Fibroblast of the aortic adventitia (primary cell): ENCODE measurements around the gene NET1. TPM values are rescaled to one million over a fixed set of nuclear protein-coding genes. Genes with fewer than 3 reads are reported as not detected.
"Not testable (repeated sequence)": the region's sequence is repeated elsewhere in the genome, so short reads cannot be mapped to it uniquely, and the experiment has no call there.

Experiments used
- DNase-seq: peaks from one replicate; pipeline ENCODE4 v3.0.0-alpha.2; 2010; ENCODE audit warnings: low read depth
- H3K4me3 ChIP-seq: 2 replicates; pipeline ENCODE4 v1.5.1; 2011; ENCODE audit warnings: low read depth, mild to moderate bottlenecking, control low read depth, low read length, moderate library complexity
- total RNA-seq: library from RNA; depleted of rRNA; stranded (reverse); fragments of >200 nt; gene quantifications from 2 replicates; pipeline ENCODE4 v1.2.3, GENCODE V29; 2012; ENCODE audit warnings: low replicate concordance
- TF ChIP-seq, protein P1 (sequence below): IDR thresholded peaks from 2 replicates; pipeline ENCODE4 v1.5.1; 2011; ENCODE audit warnings: mild to moderate bottlenecking, low read length, control low read depth, inconsistent platforms; ENCODE audit not compliant: insufficient read depth

NET1 gene
- total RNA-seq, 1 donor = 33.9 TPM

DNA sequence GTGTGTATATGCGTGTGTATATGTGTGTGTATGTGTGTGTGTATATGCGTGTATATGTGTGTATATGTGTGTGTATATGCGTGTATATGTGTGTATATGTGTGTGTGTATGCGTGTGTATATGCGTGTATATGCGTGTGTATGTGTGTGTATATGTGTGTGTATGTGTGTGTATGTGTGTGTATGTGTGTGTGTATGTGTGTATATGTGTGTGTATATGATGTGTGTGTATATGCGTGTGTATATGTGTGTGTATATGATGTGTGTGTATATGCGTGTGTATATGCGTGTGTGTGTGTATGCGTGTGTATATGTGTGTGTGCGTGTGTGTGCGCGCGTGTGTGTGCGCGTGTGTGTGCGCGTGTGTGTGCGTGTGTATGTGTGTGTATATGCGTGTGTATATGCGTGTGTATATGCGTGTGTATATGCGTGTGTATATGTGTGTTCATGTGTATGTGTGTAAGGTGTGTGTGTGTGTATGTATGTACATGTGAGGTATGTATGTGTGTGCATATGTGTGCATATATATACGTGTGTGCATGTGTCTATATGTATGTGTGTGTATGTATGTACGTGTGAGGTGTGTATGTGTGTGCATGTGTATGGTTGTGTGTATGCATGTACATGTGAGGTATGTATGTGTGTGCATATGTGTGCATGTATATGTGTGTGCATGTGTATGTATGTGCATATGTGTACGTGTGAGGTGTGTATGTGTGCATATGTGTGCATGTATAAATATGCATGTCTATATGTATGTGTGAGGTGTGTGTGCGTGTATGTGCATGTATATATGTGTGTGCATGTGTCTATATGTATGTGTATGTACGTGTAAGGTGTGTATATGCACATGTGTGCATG, 41.6 kb upstream of the NET1 start:
- H3K4me3 ChIP-seq = no peak overlapping the region
- no peak for DNase-seq
- TF ChIP-seq, protein P1, sequence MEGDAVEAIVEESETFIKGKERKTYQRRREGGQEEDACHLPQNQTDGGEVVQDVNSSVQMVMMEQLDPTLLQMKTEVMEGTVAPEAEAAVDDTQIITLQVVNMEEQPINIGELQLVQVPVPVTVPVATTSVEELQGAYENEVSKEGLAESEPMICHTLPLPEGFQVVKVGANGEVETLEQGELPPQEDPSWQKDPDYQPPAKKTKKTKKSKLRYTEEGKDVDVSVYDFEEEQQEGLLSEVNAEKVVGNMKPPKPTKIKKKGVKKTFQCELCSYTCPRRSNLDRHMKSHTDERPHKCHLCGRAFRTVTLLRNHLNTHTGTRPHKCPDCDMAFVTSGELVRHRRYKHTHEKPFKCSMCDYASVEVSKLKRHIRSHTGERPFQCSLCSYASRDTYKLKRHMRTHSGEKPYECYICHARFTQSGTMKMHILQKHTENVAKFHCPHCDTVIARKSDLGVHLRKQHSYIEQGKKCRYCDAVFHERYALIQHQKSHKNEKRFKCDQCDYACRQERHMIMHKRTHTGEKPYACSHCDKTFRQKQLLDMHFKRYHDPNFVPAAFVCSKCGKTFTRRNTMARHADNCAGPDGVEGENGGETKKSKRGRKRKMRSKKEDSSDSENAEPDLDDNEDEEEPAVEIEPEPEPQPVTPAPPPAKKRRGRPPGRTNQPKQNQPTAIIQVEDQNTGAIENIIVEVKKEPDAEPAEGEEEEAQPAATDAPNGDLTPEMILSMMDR = no peak

DNA sequence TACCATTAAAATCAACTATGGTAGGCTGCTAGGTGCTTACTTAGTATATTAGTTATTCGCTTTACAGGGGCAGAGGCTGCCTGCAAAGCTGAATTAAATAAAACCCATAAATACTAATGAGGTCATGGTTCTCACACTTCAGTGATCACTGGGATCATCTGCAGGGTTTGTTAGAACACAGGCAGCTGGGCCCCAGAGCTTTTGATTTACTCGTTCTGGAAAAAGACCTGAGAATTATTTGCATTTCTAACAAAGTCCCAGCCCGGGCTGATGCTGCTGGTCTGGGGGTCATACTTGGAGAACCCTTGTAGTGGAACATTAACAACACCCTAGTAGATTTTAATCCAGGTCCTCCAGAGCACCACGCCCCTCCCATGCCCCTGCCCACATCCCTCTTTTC, 39.0 kb upstream of the NET1 start:
- H3K4me3 ChIP-seq = no peak overlapping the region
- DNase-seq = no peak
- TF ChIP-seq, protein P1 = no peak

GRCh38 chr10:5373891-5374611, 38.3 kb upstream of the NET1 start:
- no peak for DNase-seq
- TF ChIP-seq, protein P1 = no peak
- no peak overlapping the region for H3K4me3 ChIP-seq

- TF ChIP-seq, protein P1 = no peak
- no peak overlapping the region for H3K4me3 ChIP-seq
- DNase-seq = no peak
Measured at GRCh38 chr10:5376450-5376849, 35.9 kb upstream of the NET1 start.

DNA sequence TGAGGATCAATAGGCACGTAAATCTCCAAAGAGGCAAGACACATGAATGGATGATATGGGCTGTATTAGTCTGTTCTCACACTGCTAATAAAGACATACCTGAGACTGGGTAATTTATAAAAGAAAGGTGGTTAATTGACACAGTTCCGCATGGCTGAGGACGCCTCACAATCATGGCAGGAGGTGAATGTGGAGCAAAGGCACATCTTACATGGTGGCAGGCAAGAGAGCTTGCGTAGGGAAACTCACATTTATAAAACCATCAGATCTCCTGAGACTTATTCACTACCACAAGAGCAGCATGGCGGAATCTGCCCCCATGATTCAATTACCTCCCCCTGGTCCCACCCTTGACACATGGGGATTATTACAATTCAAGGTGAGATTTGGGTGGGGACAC, 33.2 kb upstream of the NET1 start:
- not testable (repeated sequence) for H3K4me3 ChIP-seq, DNase-seq

GRCh38 chr10:5380395-5380794, 32.0 kb upstream of the NET1 start:
- not testable (repeated sequence) for DNase-seq, H3K4me3 ChIP-seq

GRCh38 chr10:5381187-5381586, 31.2 kb upstream of the NET1 start:
- DNase-seq = no peak

More at GRCh38 chr10:5381187-5381586, 31.2 kb upstream of the NET1 start:
- TF ChIP-seq, protein P1 = no peak
- no peak overlapping the region for H3K4me3 ChIP-seq
